RWPE1 (cell line): Measurements from ENCODE around the gene CIC.

Experiments used
- CTCF ChIA-PET: fragments of 350-600 bp; sonication (Branson Sonifier 250); formaldehyde crosslinking; extraction: SDS; loops from one replicate; lab custom pipeline; 2021; lab: Yijun Ruan, JAX
- POLR2A ChIA-PET: fragments of 400-600 bp; formaldehyde crosslinking; extraction: SDS; loops from one replicate; lab custom pipeline; 2020; ENCODE audit warnings: antibody characterized with exemption; ENCODE audit not compliant: low non-redundant PET; lab: Yijun Ruan, JAX
- DNase-seq: peaks from one replicate; pipeline ENCODE4 v3.0.0; 2012; ENCODE audit warnings: low spot score
- H3K27ac ChIP-seq: fragments of 450-650 bp; 2 replicates; pipeline ENCODE4 v1.5.1; 2017
- TF ChIP-seq, protein P1 (sequence below): fragments of 450-650 bp; conservative IDR thresholded peaks from 2 replicates; pipeline ENCODE4 v1.5.1; 2017; ENCODE audit warnings: low read depth, mild to moderate bottlenecking

CIC gene

DNA sequence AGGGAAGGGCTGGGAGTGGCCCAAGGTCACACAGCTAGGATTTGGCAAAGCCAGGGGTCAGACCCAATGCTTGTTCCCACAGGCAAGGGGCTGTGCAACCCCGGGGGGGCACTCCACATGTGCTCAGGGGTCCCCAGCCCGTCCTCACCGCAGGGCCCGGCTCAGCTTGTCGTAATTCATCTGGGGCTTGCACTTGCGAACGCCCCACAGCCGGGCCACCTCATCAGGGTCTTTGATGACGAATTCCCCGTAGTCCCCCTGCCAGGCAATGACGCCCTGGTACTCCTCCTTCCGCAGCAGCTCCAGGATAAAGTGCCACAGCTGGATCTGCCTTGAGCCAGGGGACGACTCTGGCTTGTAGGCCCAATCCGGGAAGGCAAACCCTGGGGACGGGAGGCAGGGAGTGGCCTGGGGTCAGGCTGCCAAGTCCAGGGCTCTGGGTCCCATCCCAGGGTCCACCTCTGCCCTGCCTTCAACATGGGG lies 18.8 kb upstream of the CIC start:
- H3K27ac ChIP-seq, result peak overlapping the region; percentile 98
- TF ChIP-seq, protein P1, sequence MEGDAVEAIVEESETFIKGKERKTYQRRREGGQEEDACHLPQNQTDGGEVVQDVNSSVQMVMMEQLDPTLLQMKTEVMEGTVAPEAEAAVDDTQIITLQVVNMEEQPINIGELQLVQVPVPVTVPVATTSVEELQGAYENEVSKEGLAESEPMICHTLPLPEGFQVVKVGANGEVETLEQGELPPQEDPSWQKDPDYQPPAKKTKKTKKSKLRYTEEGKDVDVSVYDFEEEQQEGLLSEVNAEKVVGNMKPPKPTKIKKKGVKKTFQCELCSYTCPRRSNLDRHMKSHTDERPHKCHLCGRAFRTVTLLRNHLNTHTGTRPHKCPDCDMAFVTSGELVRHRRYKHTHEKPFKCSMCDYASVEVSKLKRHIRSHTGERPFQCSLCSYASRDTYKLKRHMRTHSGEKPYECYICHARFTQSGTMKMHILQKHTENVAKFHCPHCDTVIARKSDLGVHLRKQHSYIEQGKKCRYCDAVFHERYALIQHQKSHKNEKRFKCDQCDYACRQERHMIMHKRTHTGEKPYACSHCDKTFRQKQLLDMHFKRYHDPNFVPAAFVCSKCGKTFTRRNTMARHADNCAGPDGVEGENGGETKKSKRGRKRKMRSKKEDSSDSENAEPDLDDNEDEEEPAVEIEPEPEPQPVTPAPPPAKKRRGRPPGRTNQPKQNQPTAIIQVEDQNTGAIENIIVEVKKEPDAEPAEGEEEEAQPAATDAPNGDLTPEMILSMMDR, result no peak
- DNase-seq, result no peak
- CTCF ChIA-PET, result interaction anchor here (0.6 to 1.2 kb wide), 3 partner anchors 21 to 139 kb away, joined by 3 to 7 read pairs (median 3); partner anchors contain the start of gene POU2F2
- POLR2A ChIA-PET, result interaction anchor here (0.7 kb wide), 1 partner anchor 1274 kb away, joined by 3 read pairs; no protein-coding TSS in a partner anchor

DNA sequence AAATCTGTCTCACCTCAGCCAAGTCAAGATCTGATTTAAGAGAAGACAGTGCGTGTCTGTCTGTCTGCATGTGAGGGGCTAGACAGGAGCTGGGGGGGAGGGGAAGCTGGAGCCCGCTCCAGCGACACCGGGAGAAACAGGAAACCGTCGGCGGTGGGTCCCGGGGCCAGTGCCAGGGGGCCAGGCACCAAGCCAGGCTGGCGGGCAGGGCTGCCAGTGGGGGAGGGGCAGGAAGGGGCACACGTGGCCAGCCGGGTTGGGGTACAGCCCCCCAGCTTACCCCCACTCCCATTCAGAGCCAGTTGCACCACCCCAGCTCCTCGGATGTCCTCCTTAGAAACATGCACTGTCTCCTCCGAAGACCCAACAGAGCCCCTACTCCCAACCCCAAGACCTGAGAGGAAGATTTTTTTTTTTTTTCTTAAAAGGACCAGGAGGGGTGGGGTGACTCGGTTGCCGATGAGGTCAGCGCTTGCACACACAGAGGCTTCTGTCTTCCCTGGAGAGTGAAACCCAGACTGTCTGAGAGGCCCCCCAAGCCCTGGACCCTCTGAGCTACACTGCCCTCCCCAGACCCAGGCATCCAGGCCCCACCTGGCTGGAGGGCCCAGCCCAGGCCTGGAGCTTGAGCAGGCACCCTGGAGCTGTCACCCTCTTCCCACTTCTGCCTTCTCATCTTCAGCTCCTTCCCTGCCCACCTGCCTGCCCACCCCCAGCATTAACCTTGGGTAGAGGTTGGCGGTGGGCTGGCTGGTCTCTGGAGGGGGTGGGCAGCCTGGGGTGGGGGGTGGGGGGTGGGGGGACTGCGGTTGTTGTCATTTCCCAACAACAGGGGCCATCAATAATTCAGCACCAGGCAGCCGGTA lies 18.2 kb upstream of the CIC start:
- peak overlapping the region; percentile 98 for H3K27ac ChIP-seq
- TF ChIP-seq, protein P1, result no peak
- DNase-seq, result no peak
- ChIA-PET POLR2A (interaction anchor here (0.9 kb wide), 1 partner anchor 28 kb away, joined by 4 read pairs; no protein-coding TSS in a partner anchor), CTCF (interaction anchor here (0.6 to 1.7 kb wide), 3 partner anchors 21 to 118 kb away, joined by 3 to 9 read pairs (median 7); partner anchors contain the start of gene POU2F2)

DNA sequence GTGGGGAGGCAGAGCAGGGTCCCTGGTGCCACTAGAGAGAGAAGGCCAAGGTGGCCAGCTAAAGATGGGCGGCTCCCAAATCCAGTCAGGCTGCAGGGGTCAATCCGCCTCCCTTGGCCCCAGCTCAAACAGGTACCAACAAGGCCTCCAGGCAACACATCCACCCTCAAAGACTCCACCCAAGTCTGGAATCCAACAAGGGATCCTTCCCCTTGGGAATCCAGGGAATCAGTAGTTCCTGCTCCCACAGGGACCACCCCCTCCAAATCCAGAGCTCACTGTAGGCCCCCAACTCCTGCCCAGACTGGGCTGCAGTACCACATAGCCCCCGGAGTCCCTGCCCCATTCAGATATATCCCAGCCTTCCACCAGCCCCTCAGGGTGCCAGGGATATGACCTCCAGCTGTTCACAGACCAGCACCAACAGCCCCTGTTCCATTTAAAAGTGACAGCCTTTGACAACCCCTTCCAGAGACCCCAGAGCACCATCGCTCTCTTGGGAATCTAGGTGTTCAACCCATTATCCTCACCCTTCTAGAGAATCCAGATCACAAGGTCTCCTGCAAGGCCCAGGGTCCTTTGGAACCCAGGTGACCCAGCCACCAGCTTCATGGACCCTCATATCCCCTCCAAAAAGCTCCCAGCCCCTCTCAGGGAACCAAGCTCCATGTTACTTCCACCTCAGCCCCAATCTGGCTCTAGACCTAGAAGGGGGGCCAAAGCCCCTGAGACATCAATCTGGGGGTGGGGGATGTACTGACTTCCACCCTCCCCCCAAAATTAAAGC lies 17.3 kb upstream of the CIC start:
- ChIA-PET POLR2A (interaction anchor here (0.6 to 0.9 kb wide), 2 partner anchors 27 to 32 kb away, joined by 3 to 4 read pairs; no protein-coding TSS in a partner anchor), CTCF (interaction anchor here (1.7 kb wide), 1 partner anchor 27 kb away, joined by 9 read pairs; no protein-coding TSS in a partner anchor)
- no peak for DNase-seq
- TF ChIP-seq, protein P1, result no peak
- H3K27ac ChIP-seq, result peak overlapping the region; percentile 98

DNA sequence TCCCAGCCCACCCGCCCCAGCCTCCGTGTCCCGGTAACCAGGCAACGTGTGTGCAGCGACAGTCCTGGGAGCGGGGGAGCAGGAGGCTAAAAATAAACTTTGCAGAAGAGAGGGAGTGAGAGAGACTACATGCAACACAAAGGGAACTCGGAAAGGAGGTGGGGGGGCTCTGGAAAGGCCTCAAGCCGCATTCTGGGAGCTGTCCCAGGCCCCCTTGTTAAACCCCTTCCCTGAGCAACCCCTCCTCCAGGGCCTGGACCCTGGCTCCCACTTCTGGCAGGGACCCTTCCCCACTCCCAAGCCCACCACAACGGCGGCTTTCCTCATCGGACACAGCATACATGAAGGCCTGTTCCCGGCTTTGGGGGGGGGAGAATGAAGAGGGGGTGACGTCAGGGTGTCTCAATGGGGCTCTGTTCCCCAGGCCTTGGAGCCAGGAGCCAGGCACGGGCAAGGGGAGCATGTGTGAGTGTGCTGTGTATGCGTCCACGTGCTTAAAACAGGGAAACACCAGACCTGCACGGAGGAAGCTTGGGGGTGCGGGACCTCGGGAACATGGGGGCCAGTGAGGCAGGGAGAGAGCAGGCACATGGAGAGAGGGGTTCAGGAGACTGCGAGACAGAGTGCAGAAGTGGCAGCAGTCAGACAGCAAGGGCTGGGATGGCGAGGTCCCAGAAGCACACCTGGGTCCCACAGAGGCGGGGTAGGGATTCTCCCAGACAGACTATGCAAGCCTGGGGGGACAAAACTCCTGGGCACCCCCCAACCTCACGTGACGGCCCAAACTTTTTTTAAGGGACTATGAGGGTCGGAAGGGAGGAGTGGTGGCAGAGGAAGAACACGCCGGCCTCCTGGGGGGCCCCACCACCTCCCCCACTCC lies 16.4 kb upstream of the CIC start:
- CTCF ChIA-PET, result interaction anchor here (1.7 to 1.8 kb wide), 2 partner anchors 26 to 28 kb away, joined by 5 to 9 read pairs; no protein-coding TSS in a partner anchor
- H3K27ac ChIP-seq, result peak overlapping the region; percentile 98
- POLR2A ChIA-PET, result no interaction called here
- no peak for DNase-seq
- TF ChIP-seq, protein P1, result no peak

DNA sequence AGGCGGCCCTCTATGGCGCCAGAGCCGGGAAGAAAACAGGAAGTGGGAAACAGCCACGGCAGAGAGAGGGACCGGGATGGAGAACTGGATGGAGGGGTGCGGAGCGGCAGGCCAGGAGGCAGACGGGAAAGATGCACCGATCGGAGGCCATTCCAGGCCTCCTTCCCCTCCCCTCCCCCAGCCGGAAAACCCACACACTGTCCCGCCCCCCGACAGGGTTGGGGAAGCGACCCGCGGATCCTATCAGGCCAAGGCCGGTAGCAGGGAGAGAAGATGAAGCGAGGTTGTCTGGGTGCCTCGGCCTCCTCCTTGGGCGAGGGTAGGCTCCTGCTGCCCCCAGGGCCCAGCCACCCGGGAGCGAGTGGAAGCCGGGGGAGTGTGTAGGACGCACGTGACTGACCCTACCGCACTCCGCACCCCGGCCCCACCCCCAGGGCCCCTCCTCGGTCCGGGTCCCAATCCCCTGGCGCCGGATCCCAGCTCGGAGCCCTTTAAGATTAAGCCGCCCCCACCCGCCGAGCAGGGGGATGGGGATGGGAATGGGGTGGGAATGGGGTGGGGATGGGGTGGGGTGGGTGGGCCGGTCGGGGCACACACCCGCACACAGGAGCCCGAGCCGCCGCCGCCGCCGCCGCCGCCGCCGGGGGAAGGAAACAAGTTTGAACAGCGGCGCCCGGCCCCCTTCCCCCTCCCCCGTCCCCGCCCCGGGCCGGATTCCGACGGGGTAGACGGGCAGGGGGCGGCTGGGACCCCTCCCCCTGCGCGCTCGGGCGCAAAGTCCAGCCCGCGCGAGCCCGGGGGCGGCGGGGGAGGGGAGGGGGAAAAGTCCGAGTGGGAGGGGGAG lies 15.6 kb upstream of the CIC start:
- H3K27ac ChIP-seq, result peak overlapping the region; percentile 98
- POLR2A ChIA-PET, result no interaction called here
- CTCF ChIA-PET, result interaction anchor here (1.8 kb wide), 1 partner anchor 27 kb away, joined by 5 read pairs; no protein-coding TSS in a partner anchor
- TF ChIP-seq, protein P1, result no peak
- DNase-seq, result peak; percentile 70
